NCI-H146 treated with DMSO at 0.1 percent for 48 hours (cell line): ENCODE results near the gene CBLL1.

Experiments
- DNase-seq: peaks from one replicate; lab custom pipeline; 2025; ENCODE audit not compliant: unreplicated experiment; lab: John Stamatoyannopoulos, UW

CBLL1 gene

DNA sequence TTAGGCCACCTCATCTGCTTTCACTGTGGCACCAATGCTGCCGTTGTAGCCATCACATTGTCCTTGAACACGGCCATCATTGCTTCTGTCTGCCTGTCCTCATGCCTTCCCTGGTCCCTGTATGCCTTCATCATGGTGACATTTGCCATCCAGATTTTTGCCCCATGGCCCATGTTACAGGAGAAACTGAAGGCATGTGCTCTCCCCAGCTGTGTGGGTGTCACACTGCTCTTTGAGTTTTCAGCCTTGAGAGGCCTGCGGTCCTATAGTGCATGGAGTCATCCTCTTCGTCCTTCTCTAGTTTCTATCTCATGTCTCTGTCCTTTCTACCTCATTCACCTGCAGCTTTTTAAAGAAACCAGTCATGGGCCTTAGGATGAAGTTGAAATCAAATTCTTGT, 65.2 kb downstream of the CBLL1 start:
- DNase-seq: no peak

DNA sequence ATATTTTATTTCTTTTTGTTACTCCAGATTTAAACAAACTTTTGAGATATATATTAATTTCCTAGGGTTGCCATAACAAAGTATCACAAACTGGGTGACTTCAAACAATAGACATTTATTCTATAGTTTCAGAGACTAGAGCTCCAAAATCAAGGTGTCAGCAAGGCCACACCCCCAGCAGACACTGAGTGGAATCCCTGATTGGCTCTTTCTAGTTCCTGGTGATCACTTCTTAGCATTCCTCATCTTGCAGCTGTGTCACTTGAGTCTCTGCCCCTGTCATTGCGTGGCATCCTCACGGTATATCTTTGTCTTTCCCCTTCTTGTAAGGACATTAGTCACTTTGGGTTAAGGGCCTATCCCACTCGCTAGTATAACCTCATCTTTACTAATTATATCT, 66.7 kb downstream of the CBLL1 start:
- DNase-seq: no peak
